OCI-LY1 (cell line): ENCODE measurements around the gene SIX4.

Experiments used
- H2AFZ ChIP-seq: fragments of 200-600 bp; sonication (generic), shearing (Covaris generic); 2 replicates; pipeline ENCODE4 v1.6.0; 2014; ENCODE audit warnings: antibody characterized with exemption, mild to moderate bottlenecking, low read length
- H3F3A ChIP-seq: fragments of 200-600 bp; sonication (generic), shearing (Covaris generic); 2 replicates; pipeline ENCODE4 v1.6.0; 2014; ENCODE audit warnings: mild to moderate bottlenecking, antibody characterized with exemption, low read length, moderate library complexity; ENCODE audit not compliant: insufficient read depth
- H3K27ac ChIP-seq: fragments of 200-600 bp; sonication (generic); 2 replicates; pipeline ENCODE4 v1.5.1; 2014; ENCODE audit warnings: low read length, mixed run types, mild to moderate bottlenecking, low read depth; ENCODE audit not compliant: poor library complexity, severe bottlenecking
- H3K27me3 ChIP-seq: fragments of 200-600 bp; sonication (generic); 2 replicates; pipeline ENCODE4 v1.6.0; 2014; ENCODE audit warnings: antibody characterized with exemption, mild to moderate bottlenecking, low read length, moderate library complexity; ENCODE audit not compliant: insufficient read depth
- H3K36me3 ChIP-seq: fragments of 200-600 bp; sonication (generic); 2 replicates; pipeline ENCODE4 v1.6.1; 2014; ENCODE audit warnings: mild to moderate bottlenecking, antibody characterized with exemption, low read length, moderate library complexity, mixed read lengths; ENCODE audit not compliant: insufficient read depth
- H3K4me1 ChIP-seq: fragments of 200-600 bp; sonication (generic); 2 replicates; pipeline ENCODE4 v1.5.1; 2014; ENCODE audit warnings: mild to moderate bottlenecking, low read length, moderate library complexity; ENCODE audit not compliant: insufficient read depth, severe bottlenecking
- H3K4me2 ChIP-seq: fragments of 200-600 bp; sonication (generic), shearing (Covaris generic); 2 replicates; pipeline ENCODE4 v1.6.1; 2014; ENCODE audit warnings: low read length
- H3K4me3 ChIP-seq: fragments of 200-600 bp; sonication (generic); 2 replicates; pipeline ENCODE4 v1.5.1; 2014; ENCODE audit warnings: low read length, low read depth, mild to moderate bottlenecking, mixed read lengths; ENCODE audit not compliant: poor library complexity, severe bottlenecking
- H3K79me2 ChIP-seq: fragments of 200-600 bp; shearing (Covaris generic); 2 replicates; pipeline ENCODE4 v1.6.1; 2016; ENCODE audit warnings: mixed run types, low read length, mixed read lengths; ENCODE audit not compliant: insufficient read depth
- H3K9ac ChIP-seq: fragments of 200-600 bp; sonication (generic), shearing (Covaris generic); 2 replicates; pipeline ENCODE4 v1.6.1; 2014; ENCODE audit warnings: mild to moderate bottlenecking, low read length, mixed read lengths
- H3K9me2 ChIP-seq: fragments of 200-600 bp; sonication (generic), shearing (Covaris generic); 2 replicates; pipeline ENCODE4 v1.6.1; 2014; ENCODE audit warnings: low read depth, mild to moderate bottlenecking, low read length, mixed read lengths
- H3K9me3 ChIP-seq: fragments of 200-600 bp; shearing (Covaris generic); 2 replicates; pipeline ENCODE4 v1.6.1; 2014; ENCODE audit warnings: low read length, mixed read lengths
- H4K20me1 ChIP-seq: fragments of 200-600 bp; sonication (generic), shearing (Covaris generic); 2 replicates; pipeline ENCODE4 v1.6.0; 2016; ENCODE audit warnings: mild to moderate bottlenecking, low read length; ENCODE audit not compliant: insufficient read depth
- EZH2 ChIP-seq: fragments of 200-600 bp; sonication (generic), shearing (Covaris generic); IDR thresholded peaks from 2 replicates; pipeline ENCODE4 v1.8.0; 2017; ENCODE audit warnings: borderline replicate concordance, mixed run types, mild to moderate bottlenecking, antibody characterized with exemption, low read length, moderate library complexity, mixed read lengths
- TF ChIP-seq, protein P1 (sequence below): fragments of 200-600 bp; sonication (generic), shearing (Covaris generic); IDR thresholded peaks from 2 replicates; pipeline ENCODE4 v1.5.1; 2017; ENCODE audit warnings: mild to moderate bottlenecking, antibody characterized with exemption, low read length, moderate library complexity, mixed read lengths

Gene SIX4

DNA sequence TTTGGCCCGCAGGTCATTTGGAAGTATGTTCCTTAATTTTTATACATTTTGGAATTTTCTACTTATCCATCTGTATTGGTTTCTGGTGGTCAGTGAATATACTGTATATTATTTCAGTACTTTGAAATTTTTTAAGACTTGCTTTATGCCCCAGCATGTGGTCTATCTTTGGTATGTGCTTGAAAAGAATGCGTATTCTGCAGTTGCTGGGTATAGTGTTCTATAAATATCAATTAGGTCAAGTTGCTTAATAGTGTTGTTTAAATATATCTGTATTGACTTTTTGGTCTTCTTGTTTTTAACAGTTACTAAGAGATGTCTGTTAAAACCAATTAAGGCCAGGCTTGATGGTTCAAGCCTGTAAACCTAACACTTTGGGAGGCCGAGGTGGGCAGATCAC, 53.2 kb downstream of the SIX4 start:
- H3K36me3 ChIP-seq: no peaks in the 10 kb centered on the region
- no peaks in the 10 kb centered on the region for H3K27me3 ChIP-seq
- H2AFZ ChIP-seq: no peak overlapping the region
- no peaks in the 10 kb centered on the region for H3F3A ChIP-seq
- H3K27ac ChIP-seq: no peak overlapping the region
- H3K4me3 ChIP-seq: no peak overlapping the region
- H3K9ac ChIP-seq: no peak overlapping the region
- no peaks in the 10 kb centered on the region for H3K9me2 ChIP-seq
- no peak overlapping the region for H3K4me2 ChIP-seq
- H3K4me1 ChIP-seq: no peaks in the 10 kb centered on the region
- H3K9me3 ChIP-seq: no peaks in the 10 kb centered on the region
- no peak for TF ChIP-seq EZH2
- no peaks in the 10 kb centered on the region for H3K79me2 ChIP-seq
- H4K20me1 ChIP-seq: no peaks in the 10 kb centered on the region

DNA sequence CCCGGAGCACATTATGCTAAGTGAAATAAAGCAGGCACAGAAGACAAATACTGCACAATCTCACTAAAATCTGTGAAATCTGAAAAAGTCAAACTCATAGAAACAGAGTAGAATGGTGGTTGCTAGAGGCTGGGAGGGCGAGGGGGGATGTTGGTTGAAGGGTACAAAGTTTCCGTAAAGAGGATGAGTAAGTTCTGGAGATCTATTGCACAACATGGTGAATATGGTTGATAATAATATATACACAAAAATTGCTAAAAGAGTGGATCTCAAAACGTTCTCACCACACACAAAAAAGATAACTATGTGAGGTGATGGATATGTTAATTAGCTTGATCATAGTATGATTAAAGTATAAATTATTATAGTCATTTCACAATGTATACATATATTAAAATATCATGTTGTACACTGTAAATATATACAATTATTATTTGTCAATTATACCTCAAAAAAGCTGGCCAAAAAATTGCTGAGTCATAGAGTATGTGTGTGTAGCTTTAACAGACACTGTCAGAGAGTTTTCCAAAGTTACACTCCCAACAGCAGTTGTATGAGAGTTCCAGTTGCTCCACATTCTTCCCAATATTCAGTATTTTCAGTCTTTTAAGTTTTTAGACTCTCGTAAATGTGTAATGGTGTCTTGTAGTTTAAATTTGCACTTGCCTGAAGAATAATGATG, 55.6 kb downstream of the SIX4 start:
- Histone ChIP-seq H3K4me3 (no peak overlapping the region), H3F3A (no peaks in the 10 kb centered on the region), H3K36me3 (no peaks in the 10 kb centered on the region), H3K27me3 (no peaks in the 10 kb centered on the region), H3K9me2 (no peaks in the 10 kb centered on the region), H2AFZ (no peak overlapping the region), H3K9ac (no peak overlapping the region), H3K79me2 (no peaks in the 10 kb centered on the region), H3K9me3 (no peaks in the 10 kb centered on the region), H3K27ac (no peak overlapping the region), H3K4me1 (no peaks in the 10 kb centered on the region), H3K4me2 (no peak overlapping the region), H4K20me1 (no peaks in the 10 kb centered on the region)
- TF ChIP-seq EZH2: no peak
- TF ChIP-seq, protein P1, sequence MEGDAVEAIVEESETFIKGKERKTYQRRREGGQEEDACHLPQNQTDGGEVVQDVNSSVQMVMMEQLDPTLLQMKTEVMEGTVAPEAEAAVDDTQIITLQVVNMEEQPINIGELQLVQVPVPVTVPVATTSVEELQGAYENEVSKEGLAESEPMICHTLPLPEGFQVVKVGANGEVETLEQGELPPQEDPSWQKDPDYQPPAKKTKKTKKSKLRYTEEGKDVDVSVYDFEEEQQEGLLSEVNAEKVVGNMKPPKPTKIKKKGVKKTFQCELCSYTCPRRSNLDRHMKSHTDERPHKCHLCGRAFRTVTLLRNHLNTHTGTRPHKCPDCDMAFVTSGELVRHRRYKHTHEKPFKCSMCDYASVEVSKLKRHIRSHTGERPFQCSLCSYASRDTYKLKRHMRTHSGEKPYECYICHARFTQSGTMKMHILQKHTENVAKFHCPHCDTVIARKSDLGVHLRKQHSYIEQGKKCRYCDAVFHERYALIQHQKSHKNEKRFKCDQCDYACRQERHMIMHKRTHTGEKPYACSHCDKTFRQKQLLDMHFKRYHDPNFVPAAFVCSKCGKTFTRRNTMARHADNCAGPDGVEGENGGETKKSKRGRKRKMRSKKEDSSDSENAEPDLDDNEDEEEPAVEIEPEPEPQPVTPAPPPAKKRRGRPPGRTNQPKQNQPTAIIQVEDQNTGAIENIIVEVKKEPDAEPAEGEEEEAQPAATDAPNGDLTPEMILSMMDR: no peak

DNA sequence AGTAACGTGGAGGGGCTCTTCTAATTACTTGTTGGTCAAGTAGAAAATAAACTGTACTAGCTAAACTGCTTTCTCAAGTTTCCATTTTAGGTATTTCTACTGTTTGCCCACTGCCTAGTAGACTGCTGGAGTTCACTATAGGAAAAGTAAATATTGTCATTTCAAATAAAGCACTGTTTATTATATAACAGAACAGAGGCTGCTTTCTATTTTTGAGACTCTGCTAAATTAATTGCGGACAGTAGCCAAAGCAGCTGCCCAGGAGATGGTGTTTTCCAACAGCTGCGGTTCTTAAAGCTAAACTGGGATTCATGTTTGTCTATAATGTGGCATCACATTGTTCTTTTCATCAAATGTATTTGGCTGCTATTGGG, 59.0 kb downstream of the SIX4 start:
- no peaks in the 10 kb centered on the region for H3K36me3 ChIP-seq
- H3K4me1 ChIP-seq: no peaks in the 10 kb centered on the region
- no peaks in the 10 kb centered on the region for H3K79me2 ChIP-seq
- H3K27me3 ChIP-seq: no peaks in the 10 kb centered on the region
- H3K9ac ChIP-seq: no peak overlapping the region
- H3K27ac ChIP-seq: no peak overlapping the region
- no peaks in the 10 kb centered on the region for H3F3A ChIP-seq
- no peaks in the 10 kb centered on the region for H3K9me2 ChIP-seq
- no peak overlapping the region for H3K4me2 ChIP-seq
- no peak for TF ChIP-seq EZH2
- TF ChIP-seq, protein P1: no peak
- H4K20me1 ChIP-seq: no peaks in the 10 kb centered on the region
- H2AFZ ChIP-seq: no peak overlapping the region
- H3K4me3 ChIP-seq: no peak overlapping the region
- no peaks in the 10 kb centered on the region for H3K9me3 ChIP-seq

DNA sequence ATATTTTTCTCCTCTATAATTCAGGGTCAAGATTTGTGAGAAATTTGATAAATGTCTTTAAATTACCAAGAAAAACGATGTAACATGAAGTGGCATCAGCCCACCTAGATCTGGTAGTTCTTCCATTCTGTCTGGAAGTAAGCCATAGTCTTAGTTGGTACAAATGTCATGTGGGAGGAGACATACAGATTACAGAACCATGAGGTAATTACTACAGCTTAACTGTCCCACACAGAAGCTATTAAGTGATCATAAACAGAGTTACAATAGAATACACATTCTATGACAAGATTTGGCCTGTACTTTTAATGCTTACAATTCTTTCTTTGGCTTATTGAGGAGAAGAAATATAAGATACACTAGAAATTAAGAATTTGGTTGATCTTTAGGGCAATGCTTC, 61.2 kb downstream of the SIX4 start:
- no peak overlapping the region for H3K9ac ChIP-seq
- H2AFZ ChIP-seq: no peak overlapping the region
- H3F3A ChIP-seq: no peaks in the 10 kb centered on the region
- no peak overlapping the region for H3K4me3 ChIP-seq
- no peak overlapping the region for H3K27ac ChIP-seq
- no peaks in the 10 kb centered on the region for H3K9me2 ChIP-seq
- no peaks in the 10 kb centered on the region for H4K20me1 ChIP-seq
- TF ChIP-seq, protein P1: no peak
- TF ChIP-seq EZH2: no peak
- no peaks in the 10 kb centered on the region for H3K27me3 ChIP-seq
- peaks cover 5% of the 10 kb centered on the region for H3K4me1 ChIP-seq
- no peaks in the 10 kb centered on the region for H3K36me3 ChIP-seq
- H3K79me2 ChIP-seq: no peaks in the 10 kb centered on the region
- no peaks in the 10 kb centered on the region for H3K9me3 ChIP-seq
- no peak overlapping the region for H3K4me2 ChIP-seq
